HepG2 (cell line): ENCODE measurements around the gene BBS9. TPM values are rescaled to one million over a fixed set of nuclear protein-coding genes. Genes with fewer than 3 reads are reported as not detected.

Experiments used
- ATAC-seq: fragments of 200-7000 bp; cut with Tn5 transposase; 3 replicates; pipeline ENCODE4 v1.9.1; 2020; ENCODE audit warnings: mild to moderate bottlenecking, moderate library complexity
- BruUV-seq: library from RNA; stranded (reverse); fragments of 400-500 nt; replicated peaks from 2 replicates; lab custom pipeline; 2021; lab: Mats Ljungman, UMichigan
- CTCF ChIA-PET: fragments of 300-600 bp; formaldehyde crosslinking; extraction: SDS; loops from one replicate; lab custom pipeline; 2021; ENCODE audit warnings: low total read pairs, inconsistent platforms, low intra/inter-chr PET ratio; lab: Yijun Ruan, JAX
- POLR2A ChIA-PET: fragments of 350-600 bp; sonication (Branson Sonifier 250); formaldehyde crosslinking; loops from one replicate; lab custom pipeline; 2020; ENCODE audit warnings: antibody characterized with exemption, inconsistent platforms; lab: Yijun Ruan, JAX
- DNase-seq: peaks from one replicate; pipeline ENCODE4 v3.0.0-alpha.2; 2015; ENCODE audit warnings: low spot score
- FAIRE-seq: peaks from 3 replicates; lab custom pipeline; 2011; peaks lifted over from hg19 to GRCh38; lab: Jason Lieb, UNC
- H2AFZ ChIP-seq: one replicate; pipeline ENCODE4 v1.6.1; 2011; ENCODE audit warnings: low read length, inconsistent platforms
- H3K27ac ChIP-seq: fragments of 300-600 bp; 3 replicates; pipeline ENCODE4 v1.8.0; 2011; ENCODE audit warnings: mixed run types, mild to moderate bottlenecking, mixed read lengths, low read length, inconsistent platforms; ENCODE audit not compliant: insufficient read depth; ENCODE audit errors: extremely low read length
- H3K27me3 ChIP-seq, 2 experiments: fragments of 200-600 bp in 1 of 2; 2 replicates in 1 of 2; 3 replicates in 1 of 2; pipeline versions ENCODE4 v1.6.0 to v1.8.0; 2011; ENCODE audit warnings: low read length in 2 of 2, mild to moderate bottlenecking in 2 of 2, moderate library complexity in 2 of 2, inconsistent platforms in 1 of 2; ENCODE audit not compliant: insufficient read depth in 2 of 2, control insufficient read depth in 1 of 2
- H3K36me3 ChIP-seq, 2 experiments: fragments of 200-600 bp in 1 of 2; replicated peaks in 1 of 2; 2 replicates in 1 of 2; 3 replicates in 1 of 2; pipeline versions ENCODE4 v1.5.1 to v1.8.0; 2011; ENCODE audit warnings: low read length in 2 of 2, inconsistent platforms in 1 of 2; ENCODE audit not compliant: insufficient read depth in 2 of 2, control insufficient read depth in 1 of 2
- H3K4me1 ChIP-seq: 2 replicates; pipeline ENCODE4 v1.5.1; 2012; ENCODE audit warnings: low read length, inconsistent platforms; ENCODE audit not compliant: insufficient read depth
- H3K4me2 ChIP-seq: 2 replicates; pipeline ENCODE4 v1.6.0; 2011; ENCODE audit warnings: low read depth, low read length, inconsistent platforms
- H3K4me3 ChIP-seq, 3 experiments: fragments of 200-600 bp in 1 of 3; sonication (generic), shearing (Covaris generic) in 1 of 3; replicated peaks in 1 of 3; 2 replicates each; pipeline ENCODE4 v1.5.1; 2011 to 2016; ENCODE audit warnings: low read length in 3 of 3, inconsistent platforms in 2 of 3, low read depth in 2 of 3, mild to moderate bottlenecking in 2 of 3, control low read depth in 1 of 3, mixed read lengths in 1 of 3; ENCODE audit not compliant: insufficient read depth in 1 of 3
- H3K79me2 ChIP-seq: one replicate; pipeline ENCODE4 v1.6.1; 2011; ENCODE audit warnings: low read length, inconsistent platforms; ENCODE audit not compliant: insufficient read depth
- H3K9ac ChIP-seq: 2 replicates; pipeline ENCODE4 v1.6.0; 2011; ENCODE audit warnings: mild to moderate bottlenecking, low read depth, low read length, inconsistent platforms; ENCODE audit not compliant: insufficient read depth
- H3K9me3 ChIP-seq: 2 replicates; pipeline ENCODE4 v1.5.1; 2012; ENCODE audit warnings: mild to moderate bottlenecking, low read length
- H4K20me1 ChIP-seq: 2 replicates; pipeline ENCODE4 v1.6.0; 2011; ENCODE audit warnings: inconsistent platforms, mild to moderate bottlenecking, low read length, moderate library complexity; ENCODE audit not compliant: insufficient read depth
- ETV6 ChIP-seq: sonication (generic); formaldehyde crosslinking; conservative IDR thresholded peaks from 2 replicates; pipeline ENCODE4 v1.4.0; 2020; ENCODE audit warnings: missing genetic modification reagents
- HIC2 ChIP-seq: sonication (generic); formaldehyde crosslinking; IDR thresholded peaks from 2 replicates; pipeline ENCODE4 v1.9.0; 2022; ENCODE audit warnings: low read depth, missing genetic modification reagents
- KLF13 ChIP-seq: sonication (generic); formaldehyde crosslinking; IDR thresholded peaks from 2 replicates; pipeline ENCODE4 v1.4.0; 2020; ENCODE audit warnings: mild to moderate bottlenecking, missing genetic modification reagents
- MAFG ChIP-seq: sonication (generic); formaldehyde crosslinking; IDR thresholded peaks from 2 replicates; pipeline ENCODE4 v1.5.1; 2020; ENCODE audit warnings: mild to moderate bottlenecking, missing genetic modification reagents
- MEF2D ChIP-seq: sonication (generic); formaldehyde crosslinking; IDR thresholded peaks from 2 replicates; pipeline ENCODE4 v1.5.1; 2020; ENCODE audit warnings: mild to moderate bottlenecking, missing genetic modification reagents
- MLLT10 ChIP-seq: sonication (generic); formaldehyde crosslinking; IDR thresholded peaks from 2 replicates; pipeline ENCODE4 v1.4.0; 2020; ENCODE audit warnings: missing genetic modification reagents
- PTBP1 ChIP-seq: fragments of 200-400 bp; formaldehyde crosslinking; IDR thresholded peaks from 2 replicates; pipeline ENCODE4 v1.6.1; 2018; ENCODE audit warnings: low read length, low read depth; ENCODE audit not compliant: poor library complexity, severe bottlenecking
- ZNF407 ChIP-seq: sonication (generic); formaldehyde crosslinking; IDR thresholded peaks from one replicate; pipeline ENCODE4 v1.5.1; 2020; ENCODE audit warnings: mild to moderate bottlenecking, missing genetic modification reagents; ENCODE audit errors: not compliant biosample characterization
- ZNF543 ChIP-seq: sonication (generic); formaldehyde crosslinking; IDR thresholded peaks from 2 replicates; pipeline ENCODE4 v1.4.0; 2020; ENCODE audit warnings: mild to moderate bottlenecking, missing genetic modification reagents
- ZNF782 ChIP-seq: sonication (generic); formaldehyde crosslinking; IDR thresholded peaks from 2 replicates; pipeline ENCODE4 v1.4.0; 2020; ENCODE audit warnings: missing genetic modification reagents, mild to moderate bottlenecking, borderline replicate concordance
- WGBS: methylation state at CpG from one replicate; pipeline ENCODE4 v1.1.6; 2017; ENCODE audit warnings: low lambda C conversion rate; 5-methylcytosine and 5-hydroxymethylcytosine counted together
- in situ Hi-C: cut with HindIII; loops from 2 replicates; pipeline ENCODE4 v1.10.0; 2017; ENCODE audit warnings: low pct_unique_long_range_greater_than_20kb; ENCODE audit not compliant: extremely low pct_ligation_motif_present
- intact Hi-C: fragments of 100-400 bp; cut with micrococcal nuclease; formaldehyde crosslinking; loops from one replicate; pipeline ENCODE4 v1.10.0; 2022; ENCODE audit not compliant: unreplicated experiment
- polyA plus RNA-seq, 8 experiments: library from polyadenylated mRNA; depleted of rRNA in 3 of 8; stranded (reverse) in 7 of 8; unstranded in 1 of 8; fragments of >200 nt; fragmentation: Illumina TruSeq in 4 of 8; extraction: Trizol in 4 of 8; gene quantifications; 2 replicates each; pipeline versions ENCODE4 v1.2.1 to v1.2.3, GENCODE V29; 2011 to 2016; ENCODE audit warnings: low read depth in 4 of 8, missing spikeins in 1 of 8, mixed read lengths in 1 of 8; ENCODE audit not compliant: insufficient read depth in 1 of 8
- total RNA-seq, 5 experiments: library from RNA; depleted of rRNA; stranded (reverse); fragments of >200 nt; fragmentation: Illumina TruSeq; extraction: Trizol; gene quantifications; 2 replicates each; pipeline ENCODE4 v1.2.3, GENCODE V29; 2016; ENCODE audit warnings: low read depth in 1 of 5

BBS9 gene
- total and polyA plus RNA-seq, 2 of the 13 experiments (the other 11 are each of a cell fraction or from before 2014, with no cell fraction given): 5.1 to 7.8 TPM

GRCh38 chr7:33646891-33647391 lies 517.6 kb downstream of the BBS9 start (continued):
- TF ChIP-seq KLF13 (CRISPR knock-in tag): no peak
- no peak for TF ChIP-seq ETV6 (CRISPR knock-in tag)
- TF ChIP-seq PTBP1: no peak
- no peak for TF ChIP-seq ZNF782 (CRISPR knock-in tag)

GRCh38 chr7:33649476-33650441 lies 520.4 kb downstream of the BBS9 start:
- no peak overlapping the region for H3K9ac ChIP-seq
- no peak overlapping the region for H3K27ac ChIP-seq
- H3K4me2 ChIP-seq: no peak overlapping the region
- no peaks in the 10 kb centered on the region for H3K9me3 ChIP-seq
- no peaks in the 10 kb centered on the region for H3K36me3 ChIP-seq
- CTCF ChIA-PET: no interaction called here
- in situ Hi-C loops (no loop called here), intact Hi-C loops (no loop called here)
- no peaks in the 10 kb centered on the region for H3K4me1 ChIP-seq
- no TSS peak for BruUV-seq
- FAIRE-seq (no peak), ATAC-seq (no peak), DNase-seq (no peak)
- no peaks in the 10 kb centered on the region for H3K27me3 ChIP-seq
- H3K4me3 ChIP-seq: no peak overlapping the region
- POLR2A ChIA-PET: no interaction called here
- no peaks in the 10 kb centered on the region for H3K79me2 ChIP-seq
- no peak overlapping the region for H2AFZ ChIP-seq
- WGBS: 22% methylated on average over 7 of the region's 7 CpGs
- no peaks in the 10 kb centered on the region for H4K20me1 ChIP-seq
- TF ChIP-seq MLLT10 (CRISPR knock-in tag): no peak
- TF ChIP-seq ZNF543 (CRISPR knock-in tag): no peak
- no peak for TF ChIP-seq MEF2D (CRISPR knock-in tag)
- no peak for TF ChIP-seq ZNF407 (CRISPR knock-in tag)
- TF ChIP-seq HIC2 (CRISPR knock-in tag): no peak
- no peak for TF ChIP-seq MAFG
